Measurements from ENCODE around the gene IL18. TPM values are rescaled to one million over a fixed set of nuclear protein-coding genes. Genes with fewer than 3 reads are reported as not detected.
A peak's percentile ranks its signal among the peaks of the same experiment; 100 is the strongest.
"Not testable (repeated sequence)": the region's sequence is repeated elsewhere in the genome, so short reads cannot be mapped to it uniquely, and the experiment has no call there.

Gene IL18
- total RNA-seq, 2 experiments from 2014 or later: not detected

GRCh38 chr11:112166562-112166961 is 2.7 kb upstream of the IL18 start:
- no peaks in the 10 kb centered on the region for H3K9me3 Mint-ChIP-seq
- no peak overlapping the region for H3K27ac Mint-ChIP-seq
- intact Hi-C loops (cut with micrococcal nuclease): no loop called here
- no peak overlapping the region for H3K4me3 Mint-ChIP-seq
- POLR2A ChIA-PET: no interaction called here
- CTCF ChIA-PET: interaction anchor here (0.6 kb wide), 2 partner anchors 287 to 1618 kb away, joined by 3 to 4 read pairs; no protein-coding TSS in a partner anchor
- no peaks in the 10 kb centered on the region for H3K36me3 Mint-ChIP-seq
- H3K27me3 Mint-ChIP-seq: peaks cover 18% of the 10 kb centered on the region
- H3K4me1 Mint-ChIP-seq (ENCODE audit: low read depth): no peaks in the 10 kb centered on the region
- DNase-seq: no peak

GRCh38 chr11:112165049-112165448 is 1.2 kb upstream of the IL18 start:
- no peak overlapping the region for H3K4me3 Mint-ChIP-seq
- CTCF ChIA-PET: no interaction called here

GRCh38 chr11:112162761-112163546 is 940 bp downstream of the IL18 start:
- Mint-ChIP-seq H3K36me3 (no peaks in the 10 kb centered on the region), H3K27me3 (peaks cover 18% of the 10 kb centered on the region), H3K4me3 (no peak overlapping the region), H3K9me3 (no peaks in the 10 kb centered on the region), H3K27ac (no peak overlapping the region), H3K4me1 (ENCODE audit: low read depth) (no peaks in the 10 kb centered on the region)
- CTCF ChIA-PET: no interaction called here
- POLR2A ChIA-PET: no interaction called here
- DNase-seq: no peak
- intact Hi-C loops (cut with micrococcal nuclease): no loop called here

More at GRCh38 chr11:112165049-112165448, 1.2 kb upstream of the IL18 start:
- no peaks in the 10 kb centered on the region for H3K4me1 Mint-ChIP-seq (ENCODE audit: low read depth)
- H3K27me3 Mint-ChIP-seq: peaks cover 18% of the 10 kb centered on the region
- intact Hi-C loops (cut with micrococcal nuclease): no loop called here
- POLR2A ChIA-PET: no interaction called here
- H3K27ac Mint-ChIP-seq: no peak overlapping the region
- no peaks in the 10 kb centered on the region for H3K9me3 Mint-ChIP-seq
- H3K36me3 Mint-ChIP-seq: no peaks in the 10 kb centered on the region
- no peak for DNase-seq

GRCh38 chr11:112162200-112162599 is 1.7 kb downstream of the IL18 start:
- DNase-seq; POLR2A ChIA-PET; H3K4me3 Mint-ChIP-seq; H3K9me3 Mint-ChIP-seq; CTCF ChIA-PET; H3K27ac Mint-ChIP-seq; H3K36me3 Mint-ChIP-seq; intact Hi-C loops (cut with micrococcal nuclease); H3K4me1 Mint-ChIP-seq (ENCODE audit: low read depth): not testable (repeated sequence)
- peaks cover 16% of the 10 kb centered on the region for H3K27me3 Mint-ChIP-seq

- H3K4me1 Mint-ChIP-seq (ENCODE audit: low read depth): peaks cover 5% of the 10 kb centered on the region
- intact Hi-C loops (cut with micrococcal nuclease): no loop called here
- no peak for DNase-seq
- H3K9me3 Mint-ChIP-seq: no peaks in the 10 kb centered on the region
- peaks cover 16% of the 10 kb centered on the region for H3K27me3 Mint-ChIP-seq
- no peaks in the 10 kb centered on the region for H3K36me3 Mint-ChIP-seq
- POLR2A ChIA-PET: no interaction called here
- no peak overlapping the region for H3K4me3 Mint-ChIP-seq
- H3K27ac Mint-ChIP-seq: no peak overlapping the region
- CTCF ChIA-PET: no interaction called here
Observed at GRCh38 chr11:112161012-112161411, 2.9 kb downstream of the IL18 start.

- ChIA-PET CTCF (interaction anchor here (1.3 kb wide), 1 partner anchor 15 kb away, joined by 3 read pairs; the partner anchor contains the start of gene BCO2), POLR2A (interaction anchor here (0.5 kb wide), 1 partner anchor 198 kb away, joined by 3 read pairs; no protein-coding TSS in a partner anchor)
- no peaks in the 10 kb centered on the region for H3K9me3 Mint-ChIP-seq
- no peaks in the 10 kb centered on the region for H3K36me3 Mint-ChIP-seq
- no peak overlapping the region for H3K4me3 Mint-ChIP-seq
- H3K27me3 Mint-ChIP-seq: peaks cover 16% of the 10 kb centered on the region
- DNase-seq: no peak
- H3K4me1 Mint-ChIP-seq (ENCODE audit: low read depth): peaks cover 5% of the 10 kb centered on the region
- intact Hi-C loops (cut with micrococcal nuclease): no loop called here
- no peak overlapping the region for H3K27ac Mint-ChIP-seq
Observed at GRCh38 chr11:112160091-112160848, 3.6 kb downstream of the IL18 start.

GRCh38 chr11:112159098-112160065 is 4.5 kb downstream of the IL18 start:
- H3K4me1 Mint-ChIP-seq (ENCODE audit: low read depth): peaks cover 5% of the 10 kb centered on the region
- H3K27me3 Mint-ChIP-seq: peaks cover 16% of the 10 kb centered on the region
- ChIA-PET POLR2A (interaction anchor here (0.5 kb wide), 1 partner anchor 197 kb away, joined by 3 read pairs; no protein-coding TSS in a partner anchor), CTCF (interaction anchor here (1.3 kb wide), 1 partner anchor 16 kb away, joined by 3 read pairs; the partner anchor contains the start of gene BCO2)
- no peak overlapping the region for H3K4me3 Mint-ChIP-seq
- intact Hi-C loops (cut with micrococcal nuclease): no loop called here
- DNase-seq: no peak
- H3K27ac Mint-ChIP-seq: no peak overlapping the region
- H3K36me3 Mint-ChIP-seq: no peaks in the 10 kb centered on the region
- H3K9me3 Mint-ChIP-seq: no peaks in the 10 kb centered on the region

GRCh38 chr11:112156956-112157766 is 6.7 kb downstream of the IL18 start:
- POLR2A ChIA-PET: interaction anchor here (0.9 kb wide), 1 partner anchor 16 kb away, joined by 3 read pairs; no protein-coding TSS in a partner anchor
- H3K36me3 Mint-ChIP-seq: no peaks in the 10 kb centered on the region
- CTCF ChIA-PET: interaction anchor here (1.7 to 2.2 kb wide), 2 partner anchors 18 to 44 kb away, joined by 5 to 7 read pairs; partner anchors contain the start of gene BCO2
- no peak overlapping the region for H3K4me3 Mint-ChIP-seq
- H3K4me1 Mint-ChIP-seq (ENCODE audit: low read depth): peaks cover 5% of the 10 kb centered on the region
- intact Hi-C loops (cut with micrococcal nuclease): no loop called here
- H3K27me3 Mint-ChIP-seq: peaks cover 3% of the 10 kb centered on the region
- no peak overlapping the region for H3K27ac Mint-ChIP-seq
- DNase-seq: peak; percentile 15
- no peaks in the 10 kb centered on the region for H3K9me3 Mint-ChIP-seq

GRCh38 chr11:112156153-112156955 is 7.5 kb downstream of the IL18 start:
- CTCF ChIA-PET: interaction anchor here (1.7 to 2.2 kb wide), 2 partner anchors 19 to 43 kb away, joined by 5 to 7 read pairs; partner anchors contain the start of gene BCO2
- Mint-ChIP-seq H3K4me3 (no peak overlapping the region), H3K36me3 (no peaks in the 10 kb centered on the region), H3K4me1 (ENCODE audit: low read depth) (peaks cover 5% of the 10 kb centered on the region), H3K27me3 (no peaks in the 10 kb centered on the region), H3K9me3 (no peaks in the 10 kb centered on the region), H3K27ac (no peak overlapping the region)
- POLR2A ChIA-PET: no interaction called here
- intact Hi-C loops (cut with micrococcal nuclease): no loop called here
- no peak for DNase-seq

- ChIA-PET CTCF (interaction anchor here (1.0 kb wide), 1 partner anchor 38 kb away, joined by 4 read pairs; no protein-coding TSS in a partner anchor), POLR2A (no interaction called here)
- H3K4me3 Mint-ChIP-seq: no peak overlapping the region
- no peaks in the 10 kb centered on the region for H3K36me3 Mint-ChIP-seq
- H3K9me3 Mint-ChIP-seq: no peaks in the 10 kb centered on the region
- no peaks in the 10 kb centered on the region for H3K27me3 Mint-ChIP-seq
- no peak for DNase-seq
- H3K4me1 Mint-ChIP-seq (ENCODE audit: low read depth): no peaks in the 10 kb centered on the region
- intact Hi-C loops (cut with micrococcal nuclease): no loop called here
- no peak overlapping the region for H3K27ac Mint-ChIP-seq
Observed at GRCh38 chr11:112150517-112150916, 13.4 kb downstream of the IL18 start.
